IPS-18c (cell line): ENCODE measurements around the gene CBX8.

Experiments used
- H3K4me3 ChIP-seq: 2 replicates; pipeline ENCODE4 v1.7.0; 2013; ENCODE audit warnings: low read depth, mild to moderate bottlenecking, low read length, moderate library complexity; ENCODE audit not compliant: insufficient read depth
- H3K9me3 ChIP-seq: one replicate; pipeline ENCODE4 v1.6.1; 2013; ENCODE audit warnings: mild to moderate bottlenecking, low read length, moderate library complexity; ENCODE audit not compliant: control insufficient read depth, insufficient read depth

The CBX8 gene

DNA sequence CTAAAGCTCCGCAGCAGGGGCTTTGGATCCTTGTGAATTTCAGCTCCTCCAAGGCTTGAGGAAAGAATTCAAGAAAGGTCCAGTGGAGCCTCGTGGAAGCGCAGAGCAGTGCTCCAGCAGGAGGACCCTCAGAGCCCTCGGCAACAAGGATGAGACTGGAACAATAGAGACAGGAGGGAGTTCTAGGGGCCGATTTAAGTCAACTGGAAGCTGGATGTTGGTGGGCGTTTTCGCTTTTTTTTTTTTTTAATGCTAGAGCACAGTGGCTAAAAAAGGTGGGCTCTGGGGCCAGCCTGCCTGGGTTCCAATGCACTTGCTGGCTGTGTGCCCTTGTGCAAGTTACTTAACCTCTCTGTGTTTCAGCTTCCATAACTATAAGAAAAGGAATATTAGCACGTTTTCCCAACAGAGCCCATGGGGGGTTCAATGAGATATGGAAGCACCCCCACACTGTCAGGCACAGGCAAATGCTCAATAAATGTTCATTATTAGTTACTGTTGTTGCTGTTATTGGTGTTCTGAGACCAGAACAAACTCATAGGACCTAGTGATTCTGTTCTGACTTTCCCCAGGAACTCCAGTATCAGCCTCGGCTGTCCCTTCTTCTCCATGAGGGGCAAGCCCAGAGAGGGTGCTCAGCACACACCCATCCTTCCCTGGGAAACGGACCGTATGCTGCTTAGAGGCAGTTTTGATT, 5.3 kb upstream of the CBX8 start:
- Histone ChIP-seq H3K4me3 (no peak overlapping the region), H3K9me3 (peaks cover 4% of the 10 kb centered on the region)

DNA sequence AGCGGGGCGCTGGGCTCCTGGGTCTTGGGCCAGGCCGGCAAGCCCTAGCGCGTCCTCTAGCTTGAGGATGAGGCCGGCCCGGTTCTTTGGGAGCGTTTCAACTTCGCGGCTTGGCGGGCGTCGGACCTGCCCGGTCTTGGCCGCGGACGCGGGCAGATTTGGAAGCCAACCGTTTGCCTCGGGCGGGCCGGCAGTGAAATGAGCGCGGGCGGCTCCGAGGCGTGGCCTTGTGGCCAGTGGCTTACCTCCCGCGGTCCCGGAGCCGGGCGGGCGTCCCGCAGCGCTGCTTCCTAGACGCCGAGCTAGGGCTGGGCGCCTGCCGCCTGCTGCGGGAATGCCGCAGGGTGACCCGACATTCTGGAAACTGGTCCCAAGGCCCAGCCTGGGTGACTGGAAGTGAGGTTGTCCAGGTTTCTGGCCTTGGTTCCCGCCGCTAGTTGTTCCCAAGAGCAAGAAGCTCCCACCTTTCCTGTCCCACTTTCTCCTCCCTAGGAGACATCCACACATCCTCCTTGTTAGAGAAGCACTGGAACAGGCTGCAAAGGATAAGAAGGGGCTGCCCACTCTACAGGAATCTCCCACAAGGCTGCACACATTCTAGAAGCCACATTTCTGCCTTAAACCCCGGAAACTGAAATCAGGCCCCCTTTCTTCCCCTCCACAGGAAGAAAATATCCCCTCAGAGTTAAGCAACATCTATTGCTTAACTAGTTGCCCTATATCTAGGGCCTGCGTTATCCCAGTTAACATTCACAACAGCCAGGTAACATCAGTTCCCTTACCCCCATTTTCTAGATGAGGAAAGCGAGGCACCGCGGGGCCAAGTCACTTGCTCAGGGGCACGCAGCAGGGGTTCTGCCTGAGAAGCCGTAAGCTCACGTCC, 4.5 kb upstream of the CBX8 start:
- Histone ChIP-seq H3K4me3 (peak overlapping the region; percentile 46), H3K9me3 (peaks cover 4% of the 10 kb centered on the region)

DNA sequence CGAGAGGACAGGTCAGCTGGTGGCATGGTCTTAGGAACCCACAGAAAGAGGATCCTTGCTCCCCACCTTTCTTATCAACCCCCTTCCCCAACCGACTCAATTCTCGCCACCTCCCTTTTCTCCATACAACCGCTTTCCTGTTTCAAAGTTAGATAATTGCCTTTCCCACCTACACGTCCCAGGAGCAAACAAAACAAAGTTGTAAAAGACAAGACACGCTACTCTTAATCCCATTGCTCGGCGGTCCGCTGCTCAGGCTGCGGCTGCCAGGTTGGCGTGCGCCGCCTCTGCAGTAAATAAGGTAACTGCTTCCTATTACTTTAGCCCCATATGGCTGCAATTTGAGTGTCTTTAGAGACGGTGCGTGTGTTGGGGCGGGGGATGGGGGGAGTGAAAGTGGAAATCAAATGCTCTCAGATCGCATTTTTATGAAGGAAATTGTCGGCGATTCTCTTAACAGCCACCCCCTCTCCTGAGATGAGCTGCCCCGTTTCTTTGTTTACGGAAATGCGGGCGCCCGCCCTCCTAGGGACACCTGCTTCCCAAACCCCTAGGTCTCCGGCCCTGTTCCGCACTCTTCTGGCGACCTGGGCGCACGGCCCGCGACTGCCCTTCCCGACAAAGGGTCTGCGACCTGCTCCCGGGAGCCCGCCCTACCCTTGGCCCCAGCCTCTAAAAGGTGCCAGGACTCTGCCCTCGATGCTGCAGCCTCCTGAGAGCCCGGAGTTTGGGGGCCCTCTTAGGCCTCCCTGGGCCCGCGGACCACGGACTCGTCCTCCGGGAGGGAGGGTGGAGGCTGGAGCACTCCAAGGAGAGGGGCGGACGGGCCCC, 3.7 kb upstream of the CBX8 start:
- Histone ChIP-seq H3K4me3 (peak overlapping the region; percentile 46), H3K9me3 (peaks cover 2% of the 10 kb centered on the region)

DNA sequence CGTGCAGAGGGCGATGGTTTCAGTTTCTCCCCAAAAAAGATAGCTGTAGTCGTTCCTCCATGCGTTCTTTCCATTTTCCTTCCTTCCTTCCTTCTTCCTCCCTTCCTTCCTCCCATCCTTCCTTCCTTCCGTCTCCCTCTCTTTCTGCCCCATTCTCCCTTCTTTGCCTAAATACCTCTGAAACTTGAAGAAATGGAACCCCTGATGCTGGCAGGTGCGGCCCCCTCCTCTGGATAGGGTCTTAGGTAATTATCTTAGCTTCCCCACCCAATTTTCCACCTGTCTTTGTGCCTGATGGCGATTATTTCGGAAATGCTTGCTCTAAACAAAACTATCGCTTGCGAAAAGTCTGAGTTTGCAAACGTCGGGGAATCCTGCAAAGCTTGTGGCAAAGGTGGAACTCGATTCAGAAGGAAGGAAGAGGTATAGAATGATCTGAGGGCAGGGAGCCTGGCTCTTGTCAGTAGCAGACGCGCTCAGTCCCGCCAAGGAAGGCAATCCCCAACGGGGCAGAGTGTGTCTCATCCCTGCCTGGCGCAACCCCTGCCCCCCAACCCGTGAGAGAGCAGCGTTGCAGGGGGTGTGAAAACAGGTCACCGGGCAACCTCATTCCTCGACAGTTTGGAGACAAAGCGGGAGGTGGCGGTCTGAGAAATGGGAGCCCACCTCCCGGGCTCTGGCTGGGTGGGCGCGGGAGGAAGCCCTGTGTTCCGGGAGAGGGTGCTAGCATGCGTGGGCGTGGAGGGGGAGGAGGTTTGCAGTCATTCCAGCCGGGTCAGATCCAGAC, 2.9 kb upstream of the CBX8 start:
- H3K4me3 ChIP-seq, result no peak overlapping the region
- H3K9me3 ChIP-seq, result peaks cover 2% of the 10 kb centered on the region

DNA sequence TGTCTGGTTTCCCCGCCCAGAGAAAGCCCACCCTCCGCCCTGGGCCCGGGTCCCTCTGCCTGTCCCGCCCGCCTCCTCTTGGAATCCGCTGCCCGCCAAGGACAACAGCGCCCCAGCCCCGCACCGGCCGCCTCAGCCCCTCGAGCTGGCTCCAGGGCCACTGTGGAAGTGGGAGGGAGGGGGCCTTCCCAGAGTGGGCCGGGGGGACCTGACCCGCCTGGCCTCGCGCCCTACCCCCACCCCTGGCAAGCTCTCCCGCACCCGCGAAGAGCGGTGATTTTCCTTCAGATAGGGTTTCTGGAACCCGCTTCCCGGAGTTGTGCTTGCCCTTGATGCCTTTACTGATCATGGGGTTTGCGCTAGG, 2.3 kb upstream of the CBX8 start:
- H3K9me3 ChIP-seq, result peaks cover 2% of the 10 kb centered on the region
- no peak overlapping the region for H3K4me3 ChIP-seq

DNA sequence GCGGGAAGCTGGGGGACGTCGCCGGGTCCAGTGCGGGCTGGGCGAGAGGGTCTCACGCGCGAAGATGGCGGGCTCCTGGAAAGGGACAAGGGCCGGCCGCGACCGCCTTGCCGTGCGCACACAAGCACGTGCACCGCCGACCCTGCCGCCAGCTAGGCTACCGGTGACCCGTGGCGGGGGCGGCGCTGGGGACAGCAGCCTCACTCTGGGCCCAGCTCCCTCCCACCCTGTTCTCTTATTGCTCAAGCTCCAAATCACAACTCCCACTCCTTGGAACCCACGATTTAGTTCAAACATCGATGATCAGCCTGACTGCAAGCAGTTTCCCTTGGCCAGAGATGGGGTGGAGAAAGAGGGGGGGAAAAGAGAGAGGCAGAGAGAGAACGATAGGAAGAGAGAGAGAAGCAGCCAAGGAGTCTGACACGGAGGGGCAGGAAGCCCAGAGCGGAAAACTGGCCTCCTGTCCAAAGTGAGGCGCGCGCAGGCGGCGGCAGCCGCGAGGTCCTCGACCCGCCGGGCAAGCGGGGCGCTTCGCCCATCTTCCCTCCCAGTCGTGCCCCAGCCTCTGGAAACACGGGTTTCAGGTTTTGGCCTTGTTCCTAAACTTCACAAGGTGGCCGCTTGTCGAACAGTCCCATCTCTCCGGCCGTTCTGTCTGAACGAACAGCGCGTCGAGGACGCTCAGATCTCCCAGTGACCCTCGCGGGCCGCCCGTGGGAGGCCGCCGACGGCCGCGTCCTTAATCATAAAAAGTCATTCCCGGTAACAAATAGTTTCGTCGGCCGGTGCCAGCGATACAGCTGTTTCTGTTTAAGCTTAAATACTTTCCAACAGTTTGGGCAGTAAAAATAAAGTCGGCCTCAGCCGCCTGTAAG, 1.7 kb upstream of the CBX8 start:
- H3K9me3 ChIP-seq, result peaks cover 2% of the 10 kb centered on the region
- peak overlapping the region; percentile 38; the same call in 1 of the 2 replicates for H3K4me3 ChIP-seq

DNA sequence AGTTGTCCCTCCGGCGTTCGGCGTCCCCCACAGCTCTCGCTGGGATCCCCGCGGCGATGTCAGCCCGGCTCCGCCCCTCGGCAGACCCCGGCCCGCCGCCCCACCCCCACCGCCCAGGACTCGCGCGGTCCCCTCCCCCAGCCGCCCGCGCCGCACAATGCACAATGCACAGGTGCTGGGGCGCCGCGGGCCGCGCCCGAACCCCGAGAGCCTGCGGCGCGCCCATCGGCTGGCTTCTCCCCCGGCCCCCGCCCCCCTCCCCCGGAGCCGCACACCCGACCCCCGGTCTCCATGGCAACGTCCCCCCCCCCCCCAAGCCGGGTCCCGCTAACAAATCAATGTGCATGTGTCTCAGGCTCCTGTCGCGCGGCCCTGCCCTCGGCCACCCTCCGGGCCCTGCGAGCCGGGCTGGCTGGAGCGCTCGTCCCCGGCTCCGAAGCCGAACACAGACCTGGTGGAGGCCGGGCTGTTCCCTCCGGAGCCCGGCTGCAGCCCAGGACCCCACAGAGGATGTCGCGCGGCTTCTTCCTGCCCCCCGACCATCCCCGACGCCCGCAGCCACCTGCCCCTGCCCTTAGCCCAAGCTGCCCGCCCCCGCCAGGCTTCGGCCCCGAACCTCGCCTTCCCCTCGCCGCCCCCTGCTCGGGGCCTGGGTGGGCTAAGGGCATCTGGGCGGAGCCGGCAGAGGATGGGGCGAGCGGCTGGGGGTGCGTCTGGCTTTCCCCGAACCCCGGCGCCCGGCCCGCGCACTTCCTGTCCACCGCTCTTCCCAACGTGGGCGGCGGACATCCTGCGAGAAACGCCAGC, 818 bp upstream of the CBX8 start:
- Histone ChIP-seq H3K4me3 (peak overlapping the region; percentile 38; the same call in 1 of the 2 replicates), H3K9me3 (no peaks in the 10 kb centered on the region)

DNA sequence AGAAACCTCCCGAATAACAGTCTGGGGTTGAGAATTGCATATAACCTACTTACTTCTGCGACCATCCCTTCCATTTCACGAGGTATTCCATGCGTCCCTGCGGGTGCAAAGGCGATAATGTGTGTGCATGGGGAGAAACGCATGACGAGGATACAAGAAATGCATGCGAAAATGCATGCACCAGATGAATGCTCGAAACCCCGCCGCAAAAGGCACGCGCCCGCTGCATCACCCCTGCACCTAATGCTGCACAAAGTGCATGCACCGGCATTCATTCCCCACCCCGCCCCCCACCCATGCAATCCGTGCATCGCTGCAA, 474 bp downstream of the CBX8 start:
- H3K9me3 ChIP-seq, result no peaks in the 10 kb centered on the region

DNA sequence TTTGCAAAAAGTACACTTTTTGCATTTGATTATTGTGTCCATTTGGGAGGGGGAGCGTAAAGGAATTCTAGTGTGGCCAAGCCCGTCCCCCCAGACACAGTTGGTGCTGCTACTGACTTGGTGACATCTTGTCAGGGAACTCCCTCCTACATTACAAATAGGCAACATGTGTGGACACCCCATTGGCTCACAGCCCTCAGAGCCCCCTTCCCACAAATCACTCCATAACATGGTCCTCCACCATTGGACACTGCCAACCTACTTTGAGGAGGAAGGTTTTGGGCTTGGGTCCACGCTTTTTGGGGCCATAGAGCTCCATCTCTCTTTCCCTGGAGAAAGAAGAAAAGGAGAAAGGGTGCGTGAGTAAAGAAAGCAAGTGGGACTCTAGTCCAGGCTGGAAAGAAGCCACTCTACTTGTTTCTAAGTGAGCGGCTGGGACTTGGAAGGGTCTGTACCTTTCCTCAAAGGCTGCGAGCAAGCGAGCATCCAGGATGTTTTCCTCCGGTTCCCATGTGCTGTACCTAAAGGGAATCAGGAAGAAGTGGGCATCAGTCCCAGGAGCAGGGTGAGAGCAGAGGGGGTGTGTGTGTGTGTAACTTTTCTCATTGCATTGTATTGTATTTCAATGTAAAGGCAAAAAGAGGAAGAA, 958 bp downstream of the CBX8 start:
- Histone ChIP-seq H3K4me3 (peak overlapping the region; percentile 55), H3K9me3 (no peaks in the 10 kb centered on the region)

More for the DNA sequence above, 474 bp downstream of the CBX8 start:
- peak overlapping the region; percentile 55 for H3K4me3 ChIP-seq

DNA sequence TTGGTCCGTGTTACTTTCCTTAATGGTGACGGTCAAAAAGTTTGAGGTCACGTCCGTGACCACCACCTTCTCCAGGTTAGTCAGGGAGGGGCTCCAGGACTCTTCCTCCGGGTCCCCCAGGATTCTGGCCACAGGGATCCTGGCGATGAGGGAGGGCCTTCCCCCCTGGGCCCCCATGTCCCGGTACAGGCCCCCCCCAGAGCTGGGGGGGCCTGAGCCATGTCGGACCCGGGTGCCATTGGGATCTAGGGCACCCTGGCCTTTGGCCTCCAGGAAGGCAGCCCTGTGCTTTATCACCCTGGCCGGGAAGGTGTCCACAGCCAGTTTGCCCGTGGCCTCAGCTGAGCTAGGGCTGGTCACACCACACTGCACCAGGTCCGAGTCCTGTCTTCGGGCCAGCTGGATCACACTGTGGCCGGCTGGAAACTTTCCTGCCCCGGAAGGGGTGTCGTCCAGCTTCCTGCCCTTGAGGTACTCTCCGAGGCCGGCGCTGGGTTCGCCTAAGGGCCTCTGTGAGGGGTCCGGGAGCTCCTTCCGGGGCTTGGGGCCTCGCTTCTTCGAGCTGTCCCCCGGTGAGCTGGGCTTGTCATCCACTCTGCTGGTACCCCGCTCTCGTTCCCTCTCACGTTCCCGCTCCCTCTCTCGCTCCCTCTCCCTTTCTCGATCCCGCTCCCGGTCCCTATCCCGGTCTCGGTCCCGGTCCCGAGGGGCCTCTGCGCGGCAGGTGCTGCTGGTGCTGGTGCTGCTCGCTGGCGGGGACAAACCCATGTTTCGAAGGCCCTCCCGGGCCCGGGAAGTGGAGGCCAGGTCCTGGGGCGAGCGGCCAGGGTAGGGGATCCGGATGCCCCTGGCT, 2.0 kb downstream of the CBX8 start:
- Histone ChIP-seq H3K4me3 (peak overlapping the region; percentile 31; the same call in 1 of the 2 replicates), H3K9me3 (no peaks in the 10 kb centered on the region)

DNA sequence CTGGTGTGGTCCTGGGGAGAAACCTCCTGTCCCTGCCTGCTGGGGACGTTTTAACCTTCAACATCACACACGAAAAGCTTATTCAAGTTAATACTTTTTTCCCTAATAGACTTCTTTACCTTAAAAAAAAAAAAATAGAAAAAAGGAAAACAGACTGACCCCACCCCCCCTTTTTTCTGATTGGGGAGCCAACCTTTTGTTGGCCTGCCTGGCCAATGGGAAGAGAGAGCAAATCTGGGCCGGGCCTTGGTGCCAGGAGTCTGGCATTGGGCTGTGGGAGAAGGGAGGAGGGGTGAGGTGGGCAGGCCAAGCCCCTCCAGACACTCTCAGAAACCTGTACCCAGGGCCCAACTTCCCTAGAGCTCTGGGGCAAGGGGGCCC, 3.0 kb downstream of the CBX8 start:
- Histone ChIP-seq H3K9me3 (no peaks in the 10 kb centered on the region), H3K4me3 (0 out of 2 replicates have a peak overlapping the region, but pooled peaks have one; percentile 41)

DNA sequence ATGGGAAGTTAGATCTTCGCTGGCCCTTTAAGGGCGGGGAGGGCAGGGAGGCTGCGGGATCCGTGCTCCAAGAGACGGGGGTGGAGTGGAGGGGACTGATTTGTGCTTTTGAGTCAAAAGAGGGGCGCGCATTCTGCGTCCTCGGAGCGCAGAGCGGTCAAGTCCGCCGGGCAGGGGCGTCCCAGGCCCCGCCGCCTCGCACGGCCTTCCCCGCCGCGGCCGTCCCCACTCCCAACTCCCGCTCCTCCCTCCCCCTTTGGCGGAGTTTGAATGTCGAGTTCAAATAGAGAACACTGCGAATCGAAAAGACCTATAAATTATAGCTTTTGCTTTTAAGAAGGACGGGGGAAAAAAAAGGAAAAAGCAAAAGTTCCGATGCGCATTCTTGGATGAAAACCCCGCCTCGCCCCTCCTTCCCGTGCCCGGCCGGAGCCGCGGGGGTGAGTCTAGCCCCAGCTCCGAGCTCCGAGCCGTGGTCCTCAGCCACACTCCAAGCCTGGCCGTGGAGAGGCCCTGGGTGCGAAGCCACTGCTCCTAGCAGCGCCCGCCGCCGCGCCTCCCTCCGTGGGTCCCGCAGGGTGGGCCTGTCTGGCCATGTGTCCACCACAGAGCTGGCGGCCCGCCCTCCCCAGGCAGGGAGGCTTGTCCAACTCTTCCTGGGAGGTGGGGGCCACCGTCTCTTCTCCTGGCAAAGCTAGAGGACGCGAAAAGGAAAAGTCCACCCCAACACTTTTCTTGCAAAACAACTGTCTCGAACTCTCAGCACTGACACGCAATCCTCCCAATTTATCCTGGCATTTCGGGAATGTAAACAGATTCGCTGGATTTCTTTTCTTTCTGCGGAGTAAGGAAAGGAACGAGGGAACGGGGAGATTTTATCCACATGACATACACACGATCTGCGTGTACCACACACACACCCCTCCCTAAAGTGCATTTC, 3.6 kb downstream of the CBX8 start:
- peak overlapping the region; percentile 41 for H3K4me3 ChIP-seq
- H3K9me3 ChIP-seq, result no peaks in the 10 kb centered on the region

DNA sequence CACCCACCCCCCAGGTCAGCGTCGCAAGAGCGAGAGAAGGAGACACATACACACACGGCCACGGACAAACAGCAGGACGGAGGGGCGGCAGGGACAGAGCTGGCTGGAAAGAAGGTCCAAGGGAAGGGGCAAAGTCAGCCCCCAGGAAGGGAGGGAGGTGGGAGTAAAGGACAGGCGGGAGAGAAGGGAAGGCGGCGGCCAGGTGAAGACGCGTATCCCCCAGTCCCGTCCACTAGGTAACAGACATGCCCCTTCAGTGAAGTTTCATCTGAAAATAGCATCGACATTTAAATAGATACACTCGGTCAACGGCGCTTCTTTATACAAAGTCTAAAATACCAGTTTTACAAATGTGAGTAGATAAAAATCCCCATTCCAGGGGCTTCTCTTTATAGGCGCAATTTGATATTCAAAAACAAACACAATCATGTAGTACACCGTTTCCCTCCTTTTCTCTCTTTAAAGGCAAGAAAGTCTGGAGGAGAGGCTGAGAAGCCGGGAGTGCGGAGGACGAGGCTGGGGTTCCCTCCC, 4.5 kb downstream of the CBX8 start:
- no peaks in the 10 kb centered on the region for H3K9me3 ChIP-seq
- no peak overlapping the region for H3K4me3 ChIP-seq
